CD4-positive, alpha-beta T cell treated with Interleukin-2 at 100 ng/mL for 4 hours (primary cell): ENCODE results near the gene DGLUCY.
"Not testable (repeated sequence)": the region's sequence is repeated elsewhere in the genome, so short reads cannot be mapped to it uniquely, and the experiment has no call there.

ENCODE experiments used
- DNase-seq: peaks from one replicate; pipeline ENCODE4 v3.0.0-alpha.2; 2020; ENCODE audit warnings: low spot score

The DGLUCY gene

DNA sequence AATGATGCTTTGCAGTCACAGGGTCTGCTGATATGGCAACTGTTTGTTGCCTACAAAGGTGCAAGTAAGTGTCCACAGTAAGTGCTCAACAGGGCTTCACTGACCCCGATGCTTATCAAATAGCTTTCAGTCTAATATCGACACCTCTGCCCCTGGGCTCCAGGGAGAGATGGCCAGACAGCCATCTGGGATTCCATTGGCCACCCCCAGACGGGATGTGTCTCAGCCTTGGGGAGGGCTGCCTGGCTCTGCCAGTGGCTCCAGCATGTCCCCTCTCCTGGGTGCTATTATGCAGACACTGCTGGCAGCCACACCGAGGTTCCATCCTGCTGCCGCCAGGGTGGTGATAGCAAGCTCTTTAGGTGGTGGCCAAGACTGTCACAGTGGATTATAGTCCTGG lies 57.4 kb downstream of the DGLUCY start:
- no peak for DNase-seq

DNA sequence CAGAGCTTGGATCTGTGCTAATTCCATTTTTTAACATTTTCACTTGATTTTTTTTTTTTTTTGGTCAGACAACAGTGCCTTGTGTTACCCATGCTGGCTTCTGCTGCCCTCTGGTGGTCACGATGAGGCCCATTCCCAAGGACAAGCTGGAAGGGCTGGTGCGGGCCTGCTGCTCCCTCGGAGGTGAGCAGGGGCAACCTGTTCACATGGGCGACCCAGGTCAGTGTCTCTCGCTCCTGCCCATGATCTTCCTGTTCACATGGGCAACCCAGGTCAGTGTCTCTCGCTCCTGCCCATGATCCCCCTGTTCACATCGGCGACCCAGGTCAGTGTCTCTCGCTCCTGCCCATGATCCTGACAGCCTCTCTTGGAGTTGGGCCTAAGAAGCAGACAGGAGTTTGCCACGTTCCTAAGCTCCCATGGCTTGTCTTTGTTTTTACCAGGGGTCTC lies 59.4 kb downstream of the DGLUCY start:
- DNase-seq, result peak; percentile 84

DNA sequence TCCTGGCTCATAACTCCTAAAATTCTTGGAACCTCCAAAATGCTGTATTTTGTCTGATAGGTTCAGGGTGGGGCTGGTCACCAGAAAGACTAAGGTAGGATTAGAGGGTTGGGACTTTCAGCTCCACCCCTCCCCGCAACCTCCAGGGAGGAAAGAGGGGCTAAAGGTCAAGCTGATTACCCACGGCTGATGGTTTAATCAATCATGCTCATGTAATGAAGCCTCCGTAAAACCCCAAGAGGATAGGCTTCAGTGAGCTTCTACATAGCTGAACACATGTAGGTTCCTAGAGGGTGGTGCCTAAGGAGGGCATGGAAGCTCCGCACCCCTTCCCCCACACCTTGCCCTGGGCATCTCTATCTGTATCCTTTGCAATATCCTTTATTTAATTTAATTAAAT lies 60.0 kb downstream of the DGLUCY start:
- no peak for DNase-seq

DNA sequence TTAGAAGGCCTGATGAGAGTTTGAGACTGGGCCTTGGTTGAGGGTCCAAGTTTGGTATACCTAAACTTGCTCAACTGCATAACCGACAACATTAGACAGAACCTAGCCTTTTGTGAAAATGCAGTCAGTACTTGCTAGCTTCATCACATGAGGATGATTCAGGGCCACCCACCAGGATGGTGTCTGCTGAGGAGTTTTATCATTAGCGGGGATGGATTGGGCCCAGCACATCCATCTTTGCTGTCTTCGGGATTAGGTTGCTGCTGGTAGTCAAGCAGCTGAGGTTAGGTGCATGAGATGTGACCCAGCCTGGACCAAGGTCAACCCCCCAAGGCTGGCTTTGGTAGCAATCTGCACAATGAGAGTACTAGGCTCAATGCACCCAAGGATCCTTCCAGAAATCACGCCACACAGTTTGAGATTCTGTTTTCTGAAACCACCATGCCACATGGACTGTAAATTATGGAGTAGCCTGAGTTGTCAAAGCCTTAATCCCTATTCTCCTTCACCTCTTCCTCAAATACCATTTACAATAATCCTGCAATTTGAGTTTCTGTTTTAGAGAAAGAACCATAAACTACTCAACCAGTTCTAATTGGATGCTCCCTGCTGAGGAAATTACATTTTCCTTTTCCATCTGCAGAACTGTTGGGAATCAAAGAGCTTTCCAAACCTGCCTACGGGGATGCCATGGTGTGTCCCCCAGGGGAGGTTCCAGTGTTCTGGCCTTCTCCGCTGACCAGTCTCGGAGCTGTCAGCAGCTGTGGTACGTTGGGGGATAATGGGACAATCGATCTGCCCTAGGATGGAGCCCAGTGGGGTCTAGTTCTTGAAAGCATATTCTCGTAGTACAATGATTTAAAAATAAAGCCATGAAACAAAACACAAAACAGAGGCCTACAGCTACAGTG lies 61.7 kb downstream of the DGLUCY start:
- DNase-seq, result no peak

DNA sequence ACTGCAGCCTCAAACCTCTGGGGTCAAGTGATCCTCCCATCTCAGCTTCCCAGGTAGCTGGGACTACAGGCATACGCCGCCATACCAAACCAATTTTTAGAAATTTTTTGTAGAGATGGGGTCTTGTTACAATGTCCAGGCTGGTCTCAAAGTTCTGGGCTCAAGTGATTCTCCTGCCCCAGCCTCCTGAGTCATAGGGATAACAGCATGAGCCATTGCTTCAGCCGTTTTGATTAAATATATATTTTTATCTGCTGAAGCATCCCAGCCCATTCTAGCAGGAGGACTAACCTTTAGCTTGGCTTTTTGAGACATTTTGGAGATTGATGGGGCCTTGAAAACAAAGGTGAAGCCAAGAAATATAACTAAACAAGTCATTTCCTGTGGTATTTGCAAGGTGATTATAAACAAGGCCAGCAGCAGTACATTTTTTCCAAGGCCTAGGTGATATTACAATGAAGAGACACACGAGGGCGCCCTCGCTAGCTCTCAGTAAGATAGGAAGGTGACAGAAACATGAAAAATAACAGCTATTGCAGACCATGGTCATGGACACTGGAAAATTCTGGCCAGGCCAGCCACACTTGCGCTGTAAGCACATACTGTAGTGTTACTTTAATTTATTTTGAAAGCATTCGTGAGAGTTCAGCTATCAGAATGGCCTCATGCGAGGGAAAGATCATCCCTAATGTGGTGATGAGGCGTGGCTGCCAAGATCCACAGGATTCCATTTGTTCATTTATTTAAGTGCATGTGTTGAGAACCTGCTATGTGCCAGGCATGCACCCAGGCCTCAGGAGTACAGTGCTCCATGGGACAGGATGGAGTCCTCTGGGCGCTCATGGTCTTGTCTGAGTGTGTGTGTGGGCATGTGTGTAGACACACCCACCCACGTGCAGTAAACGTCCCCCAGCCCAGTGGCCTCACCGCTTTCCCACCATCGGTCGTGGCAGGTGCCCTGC lies 63.5 kb downstream of the DGLUCY start:
- peak; percentile 83 for DNase-seq

DNA sequence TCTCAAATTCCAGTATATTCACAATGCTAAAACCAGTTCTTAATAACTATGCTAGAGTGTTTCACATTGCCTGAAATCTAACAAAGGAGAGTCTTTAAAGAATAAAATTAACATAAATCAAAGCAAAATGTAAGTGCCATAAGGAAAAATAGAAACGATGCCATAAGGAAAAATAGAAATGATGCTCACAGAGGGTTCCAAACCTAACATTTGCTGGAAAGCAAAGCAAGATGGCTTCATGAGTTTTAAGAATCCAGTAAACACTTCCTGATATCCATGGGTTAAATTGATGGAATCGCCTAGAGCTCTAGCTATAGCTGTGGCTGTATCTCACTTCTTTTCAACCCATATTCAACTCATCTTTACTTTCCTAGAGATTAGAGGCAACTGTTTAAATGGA lies 66.7 kb downstream of the DGLUCY start:
- no peak for DNase-seq

DNA sequence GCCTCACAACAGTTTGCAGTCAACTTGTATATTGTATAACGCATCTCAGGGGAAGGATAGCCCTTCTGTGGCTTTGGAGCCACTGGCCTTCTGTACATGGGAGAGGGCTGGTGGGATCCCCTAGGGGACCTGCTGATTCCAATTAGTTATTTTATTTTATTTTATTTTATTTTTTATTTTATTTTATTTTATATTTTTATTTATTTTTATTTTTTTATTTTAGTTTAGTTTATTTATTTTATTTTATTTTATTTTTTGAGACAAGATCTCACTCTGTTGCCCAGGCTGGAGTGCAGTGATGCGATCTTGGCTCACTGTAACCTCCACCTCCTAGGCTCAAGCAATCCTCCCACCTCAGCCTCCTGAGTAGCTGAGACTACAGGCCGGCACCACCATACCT lies 68.9 kb downstream of the DGLUCY start:
- DNase-seq, result not testable (repeated sequence)

DNA sequence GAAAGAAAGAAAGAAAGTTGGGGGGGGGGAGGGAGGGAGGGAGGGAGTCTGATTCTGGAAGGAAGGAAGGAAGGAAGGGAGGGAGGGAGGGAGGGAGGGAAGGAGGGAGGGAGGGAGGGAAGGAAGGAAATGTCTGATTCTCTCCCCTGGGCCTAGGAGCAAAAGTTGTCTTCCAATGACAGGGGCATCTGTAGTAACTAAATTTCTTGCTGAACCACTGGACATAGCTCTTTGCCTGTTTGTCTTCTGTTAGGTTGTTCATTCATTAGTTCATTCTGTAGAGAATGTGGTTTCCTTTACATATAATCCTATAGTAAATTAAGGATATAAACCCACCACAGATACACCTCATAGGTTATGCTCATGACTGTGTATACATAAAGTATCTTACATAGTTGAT lies 70.7 kb downstream of the DGLUCY start:
- no peak for DNase-seq

DNA sequence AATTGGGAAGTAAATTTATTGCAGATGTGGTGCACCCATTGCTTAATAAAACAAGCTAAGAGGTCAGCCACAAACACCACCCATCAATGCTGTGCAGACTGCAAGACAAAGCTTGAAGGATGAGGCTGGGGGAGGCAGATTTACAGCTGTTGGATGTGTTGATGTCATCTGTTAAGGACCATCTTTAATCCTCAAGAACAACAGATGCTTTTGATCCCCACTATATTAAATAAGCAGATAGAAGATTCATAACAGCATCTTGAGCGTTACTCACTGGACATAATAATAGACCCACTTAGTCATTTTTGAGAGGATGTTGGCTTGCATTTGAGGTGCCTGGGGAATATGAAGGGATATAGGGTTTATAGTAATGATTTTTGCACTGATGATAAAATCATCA lies 71.8 kb downstream of the DGLUCY start:
- no peak for DNase-seq

DNA sequence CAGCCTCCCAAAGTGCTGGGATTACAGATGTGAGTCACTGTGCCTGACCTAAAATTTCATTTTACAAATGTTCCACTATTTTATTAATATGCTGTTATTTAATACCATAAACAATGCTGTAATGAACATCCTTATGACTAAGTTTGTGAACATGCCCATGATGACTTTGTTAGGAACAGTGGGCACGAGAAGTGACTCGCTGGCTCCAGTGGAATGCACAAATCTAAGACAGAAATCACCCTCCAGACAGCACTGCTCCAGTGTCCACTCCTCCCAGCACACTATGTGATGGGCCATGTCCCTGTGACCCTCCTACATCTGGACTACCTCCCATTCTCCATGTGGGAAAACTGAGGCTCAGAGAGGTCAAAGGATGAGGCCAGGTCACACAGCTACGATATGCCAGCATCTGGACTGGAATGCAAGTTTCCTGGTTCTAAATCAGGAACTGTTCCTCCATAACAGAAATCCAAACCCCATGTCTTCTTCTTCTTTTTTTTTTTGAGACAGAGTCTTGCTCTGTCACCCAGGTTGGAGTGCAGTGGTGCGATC lies 72.7 kb downstream of the DGLUCY start:
- no peak for DNase-seq

DNA sequence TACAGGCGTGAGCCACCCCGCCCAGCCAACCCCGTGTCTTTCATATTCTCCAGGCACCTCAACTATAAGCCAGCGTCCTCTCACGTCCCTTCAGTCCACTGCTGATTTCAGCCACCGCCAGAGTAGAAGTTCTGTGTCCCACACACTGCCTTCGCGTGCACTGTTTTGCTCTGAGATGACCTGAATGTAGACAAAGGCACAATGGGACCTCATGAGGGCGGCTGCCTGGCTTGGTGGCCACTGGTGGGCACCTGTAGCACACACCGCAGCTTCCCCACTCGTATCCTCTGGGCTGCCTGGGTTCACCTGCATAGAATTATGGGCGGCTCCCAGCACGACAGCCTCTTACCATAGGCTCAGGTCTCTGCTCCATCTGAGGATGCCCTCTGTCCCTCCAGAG lies 73.4 kb downstream of the DGLUCY start:
- DNase-seq, result no peak

DNA sequence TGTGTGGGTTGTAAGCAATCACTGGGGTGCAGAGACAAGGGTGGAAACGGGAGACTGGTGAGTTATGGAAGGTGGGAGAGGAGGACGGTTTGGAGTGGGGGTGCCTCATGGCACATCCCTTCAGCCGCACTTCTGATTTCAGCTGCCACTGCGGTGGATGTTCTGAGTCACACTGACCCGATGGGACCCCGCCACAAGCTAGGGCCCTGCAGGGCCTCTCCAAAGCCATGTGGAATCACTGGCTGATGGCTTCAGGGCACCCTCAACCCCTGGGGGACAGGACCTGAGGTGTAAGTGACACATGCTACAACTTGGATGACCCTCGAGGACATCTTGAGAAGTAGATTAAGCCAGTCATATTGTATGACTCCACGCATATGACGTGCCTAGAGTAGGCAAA lies 77.0 kb downstream of the DGLUCY start:
- DNase-seq, result no peak

DNA sequence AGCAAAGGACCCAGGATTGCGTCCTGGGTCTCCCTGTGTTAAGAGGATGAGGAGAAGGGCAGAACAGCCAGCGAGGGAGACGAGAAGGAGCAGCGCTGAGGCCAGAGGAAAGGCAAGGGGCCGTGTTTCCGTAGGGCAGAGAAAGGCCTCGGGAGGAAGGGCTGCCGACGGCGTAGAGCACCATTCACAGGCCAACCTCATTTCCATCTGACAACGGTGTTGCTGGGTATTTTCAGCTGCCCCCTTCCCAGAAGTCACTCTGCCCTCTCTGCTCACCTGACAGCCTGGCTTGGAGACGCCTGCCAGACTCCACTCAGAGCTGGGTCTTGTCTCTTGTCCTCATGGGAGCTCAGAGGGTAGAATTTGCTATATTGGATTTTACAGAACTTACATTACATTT lies 79.2 kb downstream of the DGLUCY start:
- DNase-seq, result no peak

DNA sequence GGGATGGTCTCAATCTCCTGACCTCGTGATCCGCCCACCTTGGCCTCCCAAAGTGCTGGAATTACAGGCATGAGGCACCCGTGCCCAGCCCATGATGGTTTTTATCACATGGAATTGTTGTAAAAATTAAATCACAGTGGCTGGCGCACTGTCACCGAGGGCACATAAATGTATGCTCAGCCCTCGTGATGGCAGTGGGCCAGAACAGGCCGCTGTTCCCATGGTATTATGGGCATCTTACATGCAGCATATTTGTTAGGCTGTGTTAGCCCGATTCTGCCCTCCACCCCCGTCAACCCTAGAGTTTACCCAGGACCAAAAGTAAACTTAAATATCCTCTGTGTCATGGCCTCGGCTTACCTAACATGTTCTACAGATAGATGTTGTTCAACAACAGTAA lies 82.0 kb downstream of the DGLUCY start:
- DNase-seq, result no peak

DNA sequence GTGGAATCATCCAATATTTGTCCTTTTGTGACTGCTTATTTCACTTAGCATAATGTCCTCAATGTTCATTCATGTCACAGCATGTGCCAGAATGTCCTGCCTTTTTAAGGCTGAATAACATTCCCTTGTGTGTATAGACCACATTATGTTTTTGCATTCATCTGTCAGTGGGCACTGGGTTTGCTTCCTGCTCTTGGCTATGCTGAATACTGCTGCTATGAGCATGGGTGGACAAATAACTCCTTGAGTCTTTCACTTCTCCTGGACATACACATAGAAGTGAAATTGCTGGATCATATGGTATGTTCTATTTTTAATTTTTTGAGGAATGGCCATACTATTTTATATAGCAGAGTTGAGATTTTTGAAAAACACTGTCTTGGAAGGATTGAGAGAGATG lies 83.8 kb downstream of the DGLUCY start:
- no peak for DNase-seq

DNA sequence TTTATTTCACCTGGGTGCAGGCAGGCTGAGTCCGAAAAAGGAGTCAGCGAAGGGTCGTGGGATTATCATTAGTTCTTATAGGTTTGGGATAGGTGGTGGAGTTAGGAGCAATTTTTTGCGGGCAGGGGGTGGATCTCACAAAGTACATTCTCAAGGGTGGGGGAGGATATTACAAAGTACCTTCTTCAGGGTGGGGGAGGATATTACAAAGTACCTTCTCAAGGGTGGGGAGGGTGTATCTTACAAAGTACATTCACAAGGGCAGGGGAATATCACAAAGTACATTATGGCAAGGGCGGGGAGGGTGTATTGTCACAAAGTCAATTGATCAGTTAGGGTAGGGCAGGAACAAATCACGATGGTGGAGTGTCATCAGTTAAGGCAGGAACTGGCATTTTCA lies 86.9 kb downstream of the DGLUCY start:
- DNase-seq, result not testable (repeated sequence)

DNA sequence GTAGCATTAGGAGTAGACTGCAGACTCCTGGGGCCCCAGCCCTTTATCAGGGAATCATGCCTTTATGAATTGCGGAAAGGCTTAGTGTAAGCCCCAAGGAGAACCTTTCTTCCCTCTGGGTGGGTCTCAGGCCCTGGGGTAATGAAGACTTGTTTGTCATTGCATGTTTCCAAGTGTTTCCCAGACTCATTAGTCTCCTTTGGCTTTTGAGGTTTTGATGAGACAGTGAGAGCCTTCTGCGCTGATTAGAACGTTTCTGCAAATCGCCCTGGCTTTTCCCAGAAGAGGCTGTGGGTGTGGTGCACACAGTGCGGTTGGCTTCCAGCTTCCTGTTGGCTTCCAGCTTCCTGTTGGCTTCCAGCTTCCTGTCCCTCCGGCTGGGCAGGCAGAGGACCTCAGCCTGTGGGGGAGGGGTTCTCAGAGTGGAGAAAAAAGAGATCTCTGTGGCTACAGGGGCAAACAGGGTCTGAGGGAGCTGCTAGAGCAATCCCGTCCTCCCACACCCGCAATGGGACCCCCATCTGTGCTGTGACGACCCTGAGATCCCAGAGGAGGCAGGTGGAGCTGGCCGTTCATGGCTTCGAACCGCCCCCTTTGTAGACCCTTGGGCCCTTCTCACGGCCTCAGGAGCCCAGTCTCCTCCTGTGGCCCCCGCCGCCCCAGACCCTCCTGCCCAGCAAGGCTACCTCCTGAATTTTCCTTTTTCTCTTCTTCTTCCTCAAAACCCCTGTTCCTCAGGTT lies 88.5 kb downstream of the DGLUCY start:
- peak; percentile 48 for DNase-seq

DNA sequence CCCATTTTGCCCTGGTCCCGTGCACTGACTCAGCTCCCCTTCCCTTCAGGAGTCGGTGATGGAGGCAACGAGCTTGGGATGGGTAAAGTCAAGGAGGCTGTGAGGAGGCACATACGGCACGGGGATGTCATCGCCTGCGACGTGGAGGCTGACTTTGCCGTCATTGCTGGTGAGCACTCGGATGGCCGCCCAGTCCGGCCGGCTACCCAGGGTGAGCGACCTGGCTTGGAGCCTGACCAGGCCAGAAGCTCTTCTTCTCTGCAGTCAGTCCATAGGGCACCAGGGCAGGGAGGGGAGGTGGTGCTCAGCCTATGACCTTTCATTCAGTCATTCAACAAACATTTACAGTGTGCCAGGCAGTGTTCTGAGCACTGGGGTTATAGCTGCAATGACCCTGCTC lies 90.8 kb downstream of the DGLUCY start:
- no peak for DNase-seq

DNA sequence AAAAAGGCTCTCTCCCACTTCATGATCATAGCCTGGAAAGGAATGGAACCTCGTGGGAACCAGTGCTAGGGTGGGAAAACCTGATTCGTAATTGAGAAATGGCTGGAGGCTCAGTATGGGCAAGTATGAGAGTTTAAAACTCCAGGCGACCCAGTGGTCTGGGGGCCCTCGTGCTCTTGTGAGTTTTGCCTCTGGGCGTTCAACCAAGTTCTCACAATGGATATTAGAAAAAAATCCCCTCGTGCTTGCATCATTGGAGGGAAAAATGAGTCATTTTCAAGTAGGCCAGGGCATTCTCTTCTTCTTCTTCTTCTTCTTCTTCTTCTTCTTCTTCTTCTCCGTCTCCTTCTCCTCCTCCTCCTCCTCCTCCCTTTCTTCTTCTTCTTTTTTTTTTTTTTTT lies 91.6 kb downstream of the DGLUCY start:
- DNase-seq, result no peak

DNA sequence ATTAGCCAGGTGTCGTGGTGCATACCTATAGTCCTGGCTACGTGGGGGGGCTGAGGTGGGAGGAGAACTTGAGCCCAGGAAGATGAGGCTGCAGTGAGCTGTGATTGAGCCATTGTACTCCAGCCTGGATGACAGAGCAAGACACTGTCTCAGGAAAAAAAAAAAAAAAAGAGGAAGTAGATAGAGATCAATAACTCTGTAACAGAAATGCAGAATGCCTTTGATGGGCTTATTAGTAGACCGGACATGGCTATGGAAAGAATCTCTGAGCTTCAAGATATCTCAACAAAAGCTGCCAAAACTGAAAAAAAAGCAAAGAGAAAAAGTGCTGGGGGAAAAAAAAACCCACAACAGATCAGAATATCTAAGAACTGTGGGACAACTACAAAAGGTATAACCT lies 93.1 kb downstream of the DGLUCY start:
- DNase-seq, result no peak

DNA sequence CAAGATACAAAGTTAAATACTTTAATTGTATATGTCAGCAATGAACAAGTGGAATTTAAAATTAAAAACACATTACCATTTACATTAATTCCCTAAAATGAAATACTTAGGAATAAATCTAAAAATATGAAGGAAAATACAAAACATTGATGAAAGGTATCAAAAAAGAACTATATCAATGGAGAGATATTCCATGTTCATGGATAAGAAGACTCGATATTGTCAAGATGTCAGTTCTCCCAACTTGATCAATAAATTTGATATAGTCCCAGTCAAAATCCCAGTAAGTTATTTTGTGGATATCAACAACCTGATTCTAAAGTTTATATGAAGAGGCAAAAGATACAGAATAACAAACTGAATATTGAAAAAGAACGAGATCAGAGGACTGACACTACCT lies 97.1 kb downstream of the DGLUCY start:
- no peak for DNase-seq

DNA sequence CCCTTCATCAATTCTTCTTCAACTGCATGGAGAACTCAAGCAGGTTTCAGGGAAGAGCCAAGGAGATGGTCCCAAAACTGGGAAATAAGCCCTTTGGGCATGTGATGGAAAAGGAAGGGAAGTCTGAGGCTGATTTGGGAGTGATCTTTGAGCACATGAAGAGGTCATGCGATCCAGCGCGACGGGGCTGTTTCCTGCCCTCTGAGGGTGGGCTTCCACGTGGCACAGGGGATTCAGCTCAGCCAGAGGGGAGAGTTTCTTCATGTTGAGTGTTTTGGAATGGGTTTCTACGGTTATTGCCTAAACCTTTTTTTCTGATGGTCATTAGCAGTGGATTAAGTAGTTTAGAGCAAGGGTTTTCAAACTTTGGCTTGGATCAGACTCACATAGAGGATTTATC lies 100.4 kb downstream of the DGLUCY start:
- no peak for DNase-seq
